HepG2 (cell line): ENCODE measurements around the gene DPH5. TPM values are rescaled to one million over a fixed set of nuclear protein-coding genes. Genes with fewer than 3 reads are reported as not detected.

Experiments used
- ATAC-seq: fragments of 200-7000 bp; cut with Tn5 transposase; 3 replicates; pipeline ENCODE4 v1.9.1; 2020; ENCODE audit warnings: mild to moderate bottlenecking, moderate library complexity
- BruUV-seq: library from RNA; stranded (reverse); fragments of 400-500 nt; replicated peaks from 2 replicates; lab custom pipeline; 2021; lab: Mats Ljungman, UMichigan
- CTCF ChIA-PET: fragments of 300-600 bp; formaldehyde crosslinking; extraction: SDS; loops from one replicate; lab custom pipeline; 2021; ENCODE audit warnings: low total read pairs, inconsistent platforms, low intra/inter-chr PET ratio; lab: Yijun Ruan, JAX
- POLR2A ChIA-PET: fragments of 350-600 bp; sonication (Branson Sonifier 250); formaldehyde crosslinking; loops from one replicate; lab custom pipeline; 2020; ENCODE audit warnings: antibody characterized with exemption, inconsistent platforms; lab: Yijun Ruan, JAX
- DNase-seq: peaks from one replicate; pipeline ENCODE4 v3.0.0-alpha.2; 2015; ENCODE audit warnings: low spot score
- FAIRE-seq: peaks from 3 replicates; lab custom pipeline; 2011; peaks lifted over from hg19 to GRCh38; lab: Jason Lieb, UNC
- H2AFZ ChIP-seq: one replicate; pipeline ENCODE4 v1.6.1; 2011; ENCODE audit warnings: low read length, inconsistent platforms
- H3K27ac ChIP-seq: fragments of 300-600 bp; 3 replicates; pipeline ENCODE4 v1.8.0; 2011; ENCODE audit warnings: mixed run types, mild to moderate bottlenecking, mixed read lengths, low read length, inconsistent platforms; ENCODE audit not compliant: insufficient read depth; ENCODE audit errors: extremely low read length
- H3K27me3 ChIP-seq, 2 experiments: fragments of 200-600 bp in 1 of 2; 2 replicates in 1 of 2; 3 replicates in 1 of 2; pipeline versions ENCODE4 v1.6.0 to v1.8.0; 2011; ENCODE audit warnings: low read length in 2 of 2, mild to moderate bottlenecking in 2 of 2, moderate library complexity in 2 of 2, inconsistent platforms in 1 of 2; ENCODE audit not compliant: insufficient read depth in 2 of 2, control insufficient read depth in 1 of 2
- H3K36me3 ChIP-seq, 2 experiments: fragments of 200-600 bp in 1 of 2; replicated peaks in 1 of 2; 2 replicates in 1 of 2; 3 replicates in 1 of 2; pipeline versions ENCODE4 v1.5.1 to v1.8.0; 2011; ENCODE audit warnings: low read length in 2 of 2, inconsistent platforms in 1 of 2; ENCODE audit not compliant: insufficient read depth in 2 of 2, control insufficient read depth in 1 of 2
- H3K4me1 ChIP-seq: 2 replicates; pipeline ENCODE4 v1.5.1; 2012; ENCODE audit warnings: low read length, inconsistent platforms; ENCODE audit not compliant: insufficient read depth
- H3K4me2 ChIP-seq: 2 replicates; pipeline ENCODE4 v1.6.0; 2011; ENCODE audit warnings: low read depth, low read length, inconsistent platforms
- H3K4me3 ChIP-seq, 3 experiments: fragments of 200-600 bp in 1 of 3; sonication (generic), shearing (Covaris generic) in 1 of 3; replicated peaks in 1 of 3; 2 replicates each; pipeline ENCODE4 v1.5.1; 2011 to 2016; ENCODE audit warnings: low read length in 3 of 3, inconsistent platforms in 2 of 3, low read depth in 2 of 3, mild to moderate bottlenecking in 2 of 3, control low read depth in 1 of 3, mixed read lengths in 1 of 3; ENCODE audit not compliant: insufficient read depth in 1 of 3
- H3K79me2 ChIP-seq: one replicate; pipeline ENCODE4 v1.6.1; 2011; ENCODE audit warnings: low read length, inconsistent platforms; ENCODE audit not compliant: insufficient read depth
- H3K9ac ChIP-seq: 2 replicates; pipeline ENCODE4 v1.6.0; 2011; ENCODE audit warnings: mild to moderate bottlenecking, low read depth, low read length, inconsistent platforms; ENCODE audit not compliant: insufficient read depth
- H3K9me3 ChIP-seq: 2 replicates; pipeline ENCODE4 v1.5.1; 2012; ENCODE audit warnings: mild to moderate bottlenecking, low read length
- H4K20me1 ChIP-seq: 2 replicates; pipeline ENCODE4 v1.6.0; 2011; ENCODE audit warnings: inconsistent platforms, mild to moderate bottlenecking, low read length, moderate library complexity; ENCODE audit not compliant: insufficient read depth
- FOSL1 ChIP-seq: sonication (generic); formaldehyde crosslinking; IDR thresholded peaks from 2 replicates; pipeline ENCODE4 v1.9.0; 2021; ENCODE audit warnings: missing genetic modification reagents, borderline replicate concordance
- GFI1 ChIP-seq: sonication (generic); formaldehyde crosslinking; IDR thresholded peaks from 2 replicates; pipeline ENCODE4 v1.5.0; 2020; ENCODE audit warnings: missing genetic modification reagents, mild to moderate bottlenecking, borderline replicate concordance
- SUZ12 ChIP-seq: fragments of 150-350 bp; IDR thresholded peaks from 2 replicates; pipeline ENCODE4 v1.6.1; 2014; ENCODE audit warnings: low read depth, low read length
- ZNF383 ChIP-seq: sonication (generic); formaldehyde crosslinking; IDR thresholded peaks from 2 replicates; pipeline ENCODE4 v1.4.0; 2020; ENCODE audit warnings: missing genetic modification reagents, mild to moderate bottlenecking, borderline replicate concordance
- ZNF709 ChIP-seq: sonication (generic); formaldehyde crosslinking; IDR thresholded peaks from 2 replicates; pipeline ENCODE4 v1.5.0; 2020; ENCODE audit warnings: mild to moderate bottlenecking, missing genetic modification reagents
- WGBS: methylation state at CpG from one replicate; pipeline ENCODE4 v1.1.6; 2017; ENCODE audit warnings: low lambda C conversion rate; 5-methylcytosine and 5-hydroxymethylcytosine counted together
- in situ Hi-C: cut with HindIII; loops from 2 replicates; pipeline ENCODE4 v1.10.0; 2017; ENCODE audit warnings: low pct_unique_long_range_greater_than_20kb; ENCODE audit not compliant: extremely low pct_ligation_motif_present
- intact Hi-C: fragments of 100-400 bp; cut with micrococcal nuclease; formaldehyde crosslinking; loops from one replicate; pipeline ENCODE4 v1.10.0; 2022; ENCODE audit not compliant: unreplicated experiment
- polyA plus RNA-seq, 8 experiments: library from polyadenylated mRNA; depleted of rRNA in 3 of 8; stranded (reverse) in 7 of 8; unstranded in 1 of 8; fragments of >200 nt; fragmentation: Illumina TruSeq in 4 of 8; extraction: Trizol in 4 of 8; gene quantifications; 2 replicates each; pipeline versions ENCODE4 v1.2.1 to v1.2.3, GENCODE V29; 2011 to 2016; ENCODE audit warnings: low read depth in 4 of 8, missing spikeins in 1 of 8, mixed read lengths in 1 of 8; ENCODE audit not compliant: insufficient read depth in 1 of 8
- total RNA-seq, 5 experiments: library from RNA; depleted of rRNA; stranded (reverse); fragments of >200 nt; fragmentation: Illumina TruSeq; extraction: Trizol; gene quantifications; 2 replicates each; pipeline ENCODE4 v1.2.3, GENCODE V29; 2016; ENCODE audit warnings: low read depth in 1 of 5
- TF ChIP-seq, protein P1 (sequence below): sonication (generic); formaldehyde crosslinking; conservative IDR thresholded peaks from 2 replicates; pipeline ENCODE4 v1.4.0; 2020; ENCODE audit warnings: mild to moderate bottlenecking, missing genetic modification reagents, moderate library complexity
- TF ChIP-seq, protein P2 (sequence below): sonication (generic); formaldehyde crosslinking; IDR thresholded peaks from 2 replicates; pipeline ENCODE4 v1.5.0; 2020; ENCODE audit warnings: missing genetic modification reagents

Gene DPH5
- total and polyA plus RNA-seq, 2 of the 13 experiments (the other 11 are each of a cell fraction or from before 2014, with no cell fraction given), result 53.2 to 79.6 TPM

DNA sequence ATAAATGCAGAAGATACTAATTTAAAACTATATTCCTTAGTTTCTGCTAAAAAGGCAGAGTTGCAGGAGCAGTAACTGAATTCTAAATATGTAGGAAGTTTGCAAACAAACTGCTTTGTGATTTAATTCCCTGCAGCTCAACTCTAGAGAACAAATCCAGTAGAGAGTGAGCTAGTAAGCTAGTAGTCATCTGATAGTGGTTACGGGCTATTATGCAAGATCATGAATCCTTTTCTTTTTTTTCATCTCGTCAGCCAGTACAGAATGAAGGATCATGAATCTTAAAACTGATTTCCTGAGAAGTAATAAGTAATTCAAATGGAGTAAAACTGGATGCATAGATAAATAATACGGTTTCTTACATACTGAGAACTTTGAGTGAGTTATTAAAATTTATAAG, 3.3 kb downstream of the DPH5 start:
- POLR2A ChIA-PET, result interaction anchor here (0.8 kb wide), 1 partner anchor 266 kb away, joined by 3 read pairs; no protein-coding TSS in a partner anchor

DNA sequence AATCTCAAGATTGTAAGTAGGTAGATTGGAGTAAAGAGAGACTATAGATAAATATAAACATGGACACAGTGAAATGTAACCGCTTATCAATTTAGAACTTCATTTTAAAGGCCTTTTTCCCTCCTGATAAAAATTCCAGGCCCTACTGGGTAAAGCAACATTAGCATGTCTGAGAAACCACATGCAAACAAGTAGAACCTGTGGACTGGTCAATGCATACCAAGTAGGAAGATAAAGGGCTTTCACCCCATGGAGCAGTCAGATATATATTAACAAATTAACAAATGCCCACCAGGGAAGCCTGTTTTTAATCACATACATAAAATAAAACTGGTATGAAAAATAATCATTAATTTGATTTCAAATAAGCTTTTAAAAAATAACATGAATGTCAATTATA, 8.1 kb downstream of the DPH5 start:
- CTCF ChIA-PET, result no interaction called here

More for the DNA sequence above, 3.3 kb downstream of the DPH5 start:
- Histone ChIP-seq H3K79me2 (peaks cover 27% of the 10 kb centered on the region), H3K27ac (no peak overlapping the region), H3K4me3 (no peak overlapping the region), H3K27me3 (peaks cover 0 to 5% of the 10 kb centered on the region in 2 experiments; a peak in 1 of 5 replicates), H2AFZ (no peak overlapping the region), H3K36me3 (peaks cover 0 to 5% of the 10 kb centered on the region in 2 experiments; a peak in 3 of 5 replicates), H3K9me3 (no peaks in the 10 kb centered on the region), H3K9ac (no peak overlapping the region), H3K4me2 (no peak overlapping the region), H3K4me1 (peaks cover 21% of the 10 kb centered on the region), H4K20me1 (no peaks in the 10 kb centered on the region)
- intact Hi-C loops (no loop called here), in situ Hi-C loops (no loop called here)
- ATAC-seq, result no peak
- DNase-seq, result no peak
- CTCF ChIA-PET, result no interaction called here
- no TSS peak for BruUV-seq
- TF ChIP-seq SUZ12 (no peak), FOSL1 (CRISPR knock-in tag) (no peak)
- no peak for FAIRE-seq
- 99% methylated on average over 3 of the region's 3 CpGs for WGBS

More for the DNA sequence above, 8.1 kb downstream of the DPH5 start:
- intact Hi-C loops, result no loop called here
- Histone ChIP-seq H3K4me2 (no peak overlapping the region), H3K79me2 (no peaks in the 10 kb centered on the region)
- no TSS peak for BruUV-seq
- no peak for DNase-seq
- 97% methylated on average over 1 of the region's 1 CpG for WGBS
- TF ChIP-seq, protein P1, sequence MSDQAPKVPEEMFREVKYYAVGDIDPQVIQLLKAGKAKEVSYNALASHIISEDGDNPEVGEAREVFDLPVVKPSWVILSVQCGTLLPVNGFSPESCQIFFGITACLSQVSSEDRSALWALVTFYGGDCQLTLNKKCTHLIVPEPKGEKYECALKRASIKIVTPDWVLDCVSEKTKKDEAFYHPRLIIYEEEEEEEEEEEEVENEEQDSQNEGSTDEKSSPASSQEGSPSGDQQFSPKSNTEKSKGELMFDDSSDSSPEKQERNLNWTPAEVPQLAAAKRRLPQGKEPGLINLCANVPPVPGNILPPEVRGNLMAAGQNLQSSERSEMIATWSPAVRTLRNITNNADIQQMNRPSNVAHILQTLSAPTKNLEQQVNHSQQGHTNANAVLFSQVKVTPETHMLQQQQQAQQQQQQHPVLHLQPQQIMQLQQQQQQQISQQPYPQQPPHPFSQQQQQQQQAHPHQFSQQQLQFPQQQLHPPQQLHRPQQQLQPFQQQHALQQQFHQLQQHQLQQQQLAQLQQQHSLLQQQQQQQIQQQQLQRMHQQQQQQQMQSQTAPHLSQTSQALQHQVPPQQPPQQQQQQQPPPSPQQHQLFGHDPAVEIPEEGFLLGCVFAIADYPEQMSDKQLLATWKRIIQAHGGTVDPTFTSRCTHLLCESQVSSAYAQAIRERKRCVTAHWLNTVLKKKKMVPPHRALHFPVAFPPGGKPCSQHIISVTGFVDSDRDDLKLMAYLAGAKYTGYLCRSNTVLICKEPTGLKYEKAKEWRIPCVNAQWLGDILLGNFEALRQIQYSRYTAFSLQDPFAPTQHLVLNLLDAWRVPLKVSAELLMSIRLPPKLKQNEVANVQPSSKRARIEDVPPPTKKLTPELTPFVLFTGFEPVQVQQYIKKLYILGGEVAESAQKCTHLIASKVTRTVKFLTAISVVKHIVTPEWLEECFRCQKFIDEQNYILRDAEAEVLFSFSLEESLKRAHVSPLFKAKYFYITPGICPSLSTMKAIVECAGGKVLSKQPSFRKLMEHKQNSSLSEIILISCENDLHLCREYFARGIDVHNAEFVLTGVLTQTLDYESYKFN (CRISPR knock-in tag), result no peak
- TF ChIP-seq ZNF709 (CRISPR knock-in tag) (no peak), ZNF383 (CRISPR knock-in tag) (no peak), GFI1 (CRISPR knock-in tag) (no peak)
- TF ChIP-seq, protein P2, sequence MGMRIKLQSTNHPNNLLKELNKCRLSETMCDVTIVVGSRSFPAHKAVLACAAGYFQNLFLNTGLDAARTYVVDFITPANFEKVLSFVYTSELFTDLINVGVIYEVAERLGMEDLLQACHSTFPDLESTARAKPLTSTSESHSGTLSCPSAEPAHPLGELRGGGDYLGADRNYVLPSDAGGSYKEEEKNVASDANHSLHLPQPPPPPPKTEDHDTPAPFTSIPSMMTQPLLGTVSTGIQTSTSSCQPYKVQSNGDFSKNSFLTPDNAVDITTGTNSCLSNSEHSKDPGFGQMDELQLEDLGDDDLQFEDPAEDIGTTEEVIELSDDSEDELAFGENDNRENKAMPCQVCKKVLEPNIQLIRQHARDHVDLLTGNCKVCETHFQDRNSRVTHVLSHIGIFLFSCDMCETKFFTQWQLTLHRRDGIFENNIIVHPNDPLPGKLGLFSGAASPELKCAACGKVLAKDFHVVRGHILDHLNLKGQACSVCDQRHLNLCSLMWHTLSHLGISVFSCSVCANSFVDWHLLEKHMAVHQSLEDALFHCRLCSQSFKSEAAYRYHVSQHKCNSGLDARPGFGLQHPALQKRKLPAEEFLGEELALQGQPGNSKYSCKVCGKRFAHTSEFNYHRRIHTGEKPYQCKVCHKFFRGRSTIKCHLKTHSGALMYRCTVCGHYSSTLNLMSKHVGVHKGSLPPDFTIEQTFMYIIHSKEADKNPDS (CRISPR knock-in tag), result no peak
- TF ChIP-seq, all 625 proteins: peak for 0
- Histone ChIP-seq H3K9me3 (no peaks in the 10 kb centered on the region), H4K20me1 (no peaks in the 10 kb centered on the region), H2AFZ (no peak overlapping the region), H3K4me3 (no peak overlapping the region), H3K27ac (no peak overlapping the region), H3K9ac (no peak overlapping the region), H3K36me3 (peaks cover 0 to 19% of the 10 kb centered on the region in 2 experiments; a peak in 4 of 5 replicates), H3K27me3 (no peaks in the 10 kb centered on the region), H3K4me1 (no peaks in the 10 kb centered on the region)
- ATAC-seq (no peak), FAIRE-seq (no peak)
- in situ Hi-C loops, result no loop called here
- POLR2A ChIA-PET, result no interaction called here
